GM18526 (cell line): Measurements from ENCODE around the gene CD7.

ENCODE experiments used
- POLR2A ChIP-seq: IDR thresholded peaks from 3 replicates; pipeline ENCODE4 v1.6.1; 2011; ENCODE audit not compliant: insufficient read length; ENCODE audit errors: extremely low read depth

CD7 gene

GRCh38 chr17:82317394-82318168 lies at the start of gene CD7:
CD7 (minus strand) TSS chr17:82317608; CDS start chr17:82317495, 113 bp downstream.
- TF ChIP-seq POLR2A, result no peak

GRCh38 chr17:82366749-82367148 lies 49.3 kb upstream of the CD7 start:
- TF ChIP-seq POLR2A, result no peak

GRCh38 chr17:82365606-82366295 lies 48.3 kb upstream of the CD7 start:
- TF ChIP-seq POLR2A, result no peak

- TF ChIP-seq POLR2A, result no peak
These were observed 44.7 kb upstream of the CD7 start for GRCh38 chr17:82361885-82362633.

GRCh38 chr17:82358465-82359350 lies 41.3 kb upstream of the CD7 start, which contains the start of gene TEX19:
TEX19 (plus strand) TSS chr17:82359247; CDS start chr17:82362151, 2,904 bp downstream.
- no peak for TF ChIP-seq POLR2A

- no peak for TF ChIP-seq POLR2A
These were observed 40.0 kb upstream of the CD7 start for GRCh38 chr17:82357394-82357793.

- TF ChIP-seq POLR2A, result no peak
These were observed 39.5 kb upstream of the CD7 start for GRCh38 chr17:82356845-82357355.

GRCh38 chr17:82355770-82356427 lies 38.5 kb upstream of the CD7 start:
- no peak for TF ChIP-seq POLR2A

- no peak for TF ChIP-seq POLR2A
These were observed 37.4 kb upstream of the CD7 start for GRCh38 chr17:82354804-82355308.

- no peak for TF ChIP-seq POLR2A
These were observed 36.1 kb upstream of the CD7 start for GRCh38 chr17:82353484-82353883.

GRCh38 chr17:82351713-82352488 lies 34.5 kb upstream of the CD7 start:
- no peak for TF ChIP-seq POLR2A

- TF ChIP-seq POLR2A, result no peak
These were observed 33.9 kb upstream of the CD7 start for GRCh38 chr17:82351254-82351712.
